B cell (primary cell): ENCODE data around the gene SLC22A31. TPM values are rescaled to one million over a fixed set of nuclear protein-coding genes. Genes with fewer than 3 reads are reported as not detected.
"Not testable (repeated sequence)": the region's sequence is repeated elsewhere in the genome, so short reads cannot be mapped to it uniquely, and the experiment has no call there.

Experiments used
- ATAC-seq: fragments of 200-7000 bp; cut with Tn5 transposase; one replicate; pipeline ENCODE4 v1.10.0; 2021; ENCODE audit warnings: low read depth, mild to moderate bottlenecking, moderate number of reproducible peaks, moderate library complexity
- CTCF ChIA-PET: fragments of 350-600 bp; sonication (Branson Sonifier 250); formaldehyde crosslinking; loops from one replicate; lab custom pipeline; 2021; ENCODE audit warnings: antibody characterized with exemption, inconsistent platforms; lab: Charles Lee
- POLR2A ChIA-PET: fragments of 350-600 bp; sonication (Branson Sonifier 250); formaldehyde crosslinking; loops from one replicate; lab custom pipeline; 2021; ENCODE audit warnings: antibody characterized with exemption; lab: Charles Lee
- DNase-seq: peaks from one replicate; pipeline ENCODE4 v3.0.0; 2013
- H2AFZ ChIP-seq: 2 replicates; pipeline ENCODE4 v1.6.1; 2012; ENCODE audit warnings: mild to moderate bottlenecking, low read depth, low read length; ENCODE audit not compliant: insufficient read depth, poor library complexity, severe bottlenecking
- H3K27ac ChIP-seq, 2 donors: 1 replicate in 1 of 2; 2 replicates in 1 of 2; pipeline ENCODE4 v1.5.1; 2012 to 2013; ENCODE audit warnings: low read length in 2 of 2, mild to moderate bottlenecking in 2 of 2, moderate library complexity in 1 of 2
- H3K27me3 ChIP-seq, 4 experiments: fragments of 200-600 bp in 1 of 4; sonication (generic) in 1 of 4; replicated peaks in 1 of 4; 1 replicate in 2 of 4; 2 replicates in 2 of 4; pipeline versions ENCODE4 v1.6.1 to v1.7.0; 2013 to 2016; ENCODE audit warnings: low read length in 3 of 4, mild to moderate bottlenecking in 2 of 4, mixed read lengths in 1 of 4, moderate library complexity in 1 of 4; ENCODE audit not compliant: insufficient read depth in 4 of 4, control insufficient read depth in 3 of 4; ENCODE audit errors: control extremely low read depth in 1 of 4
- H3K36me3 ChIP-seq, 2 experiments: replicated peaks in 1 of 2; 1 replicate in 1 of 2; 2 replicates in 1 of 2; pipeline versions ENCODE4 v1.6.1 to v1.7.1; 2013; ENCODE audit warnings: low read length in 1 of 2; ENCODE audit not compliant: insufficient read depth in 2 of 2, control insufficient read depth in 1 of 2; ENCODE audit errors: control extremely low read depth in 1 of 2, extremely low read depth in 1 of 2
- H3K4me1 ChIP-seq, 2 donors: fragments of 200-600 bp in 1 of 2; sonication (generic) in 1 of 2; 1 replicate in 1 of 2; 2 replicates in 1 of 2; pipeline versions ENCODE4 v1.5.1 to v1.6.1; 2013 to 2017; ENCODE audit warnings: low read length in 2 of 2; ENCODE audit not compliant: control insufficient read depth in 2 of 2, insufficient read depth in 2 of 2
- H3K4me2 ChIP-seq: replicated peaks from 2 replicates; pipeline ENCODE3; 2012; ENCODE audit warnings: mild to moderate bottlenecking, low read depth, low read length; ENCODE audit not compliant: poor library complexity, severe bottlenecking
- H3K4me3 ChIP-seq, 5 experiments: fragments of 200-600 bp in 1 of 5; sonication (generic) in 1 of 5; 1 replicate in 3 of 5; 2 replicates in 2 of 5; pipeline versions ENCODE4 v1.5.1 to v1.7.0; 2011 to 2016; ENCODE audit warnings: low read length in 4 of 5, mild to moderate bottlenecking in 4 of 5, low read depth in 2 of 5, control low read depth in 1 of 5, moderate library complexity in 1 of 5; ENCODE audit not compliant: insufficient read depth in 1 of 5; ENCODE audit errors: control extremely low read depth in 1 of 5, extremely low read depth in 1 of 5
- H3K79me2 ChIP-seq: fragments of 200-600 bp; sonication (generic); one replicate; pipeline ENCODE4 v1.6.0; 2016; ENCODE audit warnings: low read length; ENCODE audit not compliant: control insufficient read depth, insufficient read depth
- H3K9ac ChIP-seq: fragments of 200-600 bp; sonication (generic); 2 replicates; pipeline ENCODE4 v1.6.1; 2017; ENCODE audit warnings: mild to moderate bottlenecking, low read length, moderate library complexity
- H3K9me3 ChIP-seq, 3 donors: one replicate each; pipeline versions ENCODE4 v1.6.1 to v1.7.1; 2013; ENCODE audit warnings: low read length in 2 of 3; ENCODE audit not compliant: control insufficient read depth in 2 of 3, insufficient read depth in 1 of 3; ENCODE audit errors: control extremely low read depth in 1 of 3
- H4K20me1 ChIP-seq: 2 replicates; pipeline ENCODE4 v1.6.0; 2012; ENCODE audit warnings: mild to moderate bottlenecking, low read length; ENCODE audit not compliant: insufficient read depth, control insufficient read depth, poor library complexity, severe bottlenecking
- H3K27ac Mint-ChIP-seq: one replicate; pipeline ENCODE4 v1.8.0; 2021; ENCODE audit warnings: mixed read lengths
- H3K27me3 Mint-ChIP-seq: one replicate; pipeline ENCODE4 v1.8.0; 2021; ENCODE audit warnings: mixed read lengths
- H3K4me1 Mint-ChIP-seq: one replicate; pipeline ENCODE4 v1.8.0; 2021; ENCODE audit warnings: mixed read lengths
- H3K4me3 Mint-ChIP-seq: one replicate; pipeline ENCODE4 v1.8.0; 2021; ENCODE audit warnings: mixed read lengths
- H3K9me3 Mint-ChIP-seq: one replicate; pipeline ENCODE4 v1.8.0; 2022; ENCODE audit warnings: mixed read lengths; ENCODE audit not compliant: insufficient read depth
- EZH2 ChIP-seq: IDR thresholded peaks from 2 replicates; pipeline ENCODE4 v1.6.1; 2012; ENCODE audit warnings: borderline replicate concordance, low read depth, mild to moderate bottlenecking, moderate library complexity, low read length; ENCODE audit not compliant: insufficient read depth, poor library complexity, severe bottlenecking
- WGBS: methylation state at CpG from one replicate; pipeline ENCODE4 v1.1.5; 2013; ENCODE audit warnings: missing lambda C conversion rate; ENCODE audit not compliant: insufficient coverage; 5-methylcytosine and 5-hydroxymethylcytosine counted together
- intact Hi-C: fragments of 100-400 bp; cut with micrococcal nuclease; formaldehyde crosslinking; loops from one replicate; pipeline ENCODE4 v1.10.0; 2022
- polyA plus RNA-seq: library from polyadenylated mRNA; depleted of rRNA; stranded (reverse); fragments of >200 nt; gene quantifications from 2 replicates; pipeline ENCODE4 v1.2.3, GENCODE V29; 2012
- total RNA-seq, 2 donors: library from RNA; stranded (reverse); fragments of 120-200 nt in 1 of 2; gene quantifications; 1 replicate in 1 of 2; 2 replicates in 1 of 2; pipeline versions ENCODE4 v1.2.3 to v1.2.4, GENCODE V29; 2013 to 2022
- TF ChIP-seq, protein P1 (sequence below): fragments of 200-600 bp; IDR thresholded peaks from one replicate; pipeline ENCODE4 v1.8.0; 2022; ENCODE audit warnings: antibody characterized with exemption, mild to moderate bottlenecking

The SLC22A31 gene
- total and polyA plus RNA-seq, 2 donors (not counting 1 experiment from before 2014, with no cell fraction given): 0.33 TPM; not detected in 1

DNA sequence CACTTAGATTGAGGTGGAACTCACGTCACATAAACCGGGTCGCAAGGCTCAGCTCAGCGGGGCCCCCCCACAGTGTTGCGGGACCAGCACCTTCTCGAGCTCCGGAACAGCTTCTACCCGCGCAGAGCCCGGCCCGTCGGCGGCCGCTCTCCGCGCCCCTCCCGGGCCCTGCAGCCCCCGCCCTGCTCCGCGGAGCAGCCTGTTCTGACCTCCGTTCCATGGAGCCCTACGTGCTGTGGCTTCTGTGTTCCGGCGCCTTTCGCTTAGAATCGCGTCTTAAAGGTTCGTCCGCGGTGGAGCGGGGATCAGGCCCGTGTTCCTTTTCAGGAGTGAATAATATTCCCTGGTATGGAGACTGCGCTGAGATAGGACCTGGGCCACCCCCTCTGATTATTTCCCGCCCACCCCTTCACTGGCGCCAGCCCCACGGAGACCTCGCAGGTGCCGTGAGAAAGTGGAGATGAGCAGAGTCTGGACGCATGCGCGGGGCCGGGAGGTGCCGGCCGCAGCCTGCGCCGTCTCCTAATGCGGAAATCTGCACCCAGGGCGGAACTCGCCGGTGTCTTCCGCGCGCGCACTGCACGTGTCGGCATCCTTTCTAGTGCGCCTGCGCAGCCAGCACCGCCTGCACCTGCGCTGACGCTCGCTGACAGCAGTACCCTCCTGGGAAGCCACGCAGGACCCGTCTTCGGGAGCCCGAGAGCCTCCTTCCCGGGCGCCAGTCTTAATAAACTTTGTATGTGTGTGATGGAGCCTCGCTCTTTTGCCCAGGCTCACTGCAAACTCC, 48.1 kb upstream of the SLC22A31 start:
- WGBS: 63% methylated on average over 64 of the region's 69 CpGs
- H3K27ac Mint-ChIP-seq: no peak overlapping the region
- Histone ChIP-seq H3K36me3 (no peaks in the 10 kb centered on the region), H4K20me1 (no peaks in the 10 kb centered on the region), H2AFZ (peak overlapping the region; percentile 49), H3K79me2 (no peaks in the 10 kb centered on the region), H3K27me3 (no peaks in the 10 kb centered on the region), H3K27ac (no peak overlapping the region), H3K4me3 (peak overlapping the region in 4 of 5 experiments; percentile 37 to 51 (median 45)), H3K9me3 (peaks cover 1 to 35% (median 7%) of the 10 kb centered on the region in 3 donors), H3K4me2 (peak overlapping the region; percentile 93), H3K4me1 (peaks cover 3 to 10% of the 10 kb centered on the region in 2 donors), H3K9ac (peak overlapping the region; percentile 54)
- POLR2A ChIA-PET: no interaction called here
- TF ChIP-seq, protein P1, sequence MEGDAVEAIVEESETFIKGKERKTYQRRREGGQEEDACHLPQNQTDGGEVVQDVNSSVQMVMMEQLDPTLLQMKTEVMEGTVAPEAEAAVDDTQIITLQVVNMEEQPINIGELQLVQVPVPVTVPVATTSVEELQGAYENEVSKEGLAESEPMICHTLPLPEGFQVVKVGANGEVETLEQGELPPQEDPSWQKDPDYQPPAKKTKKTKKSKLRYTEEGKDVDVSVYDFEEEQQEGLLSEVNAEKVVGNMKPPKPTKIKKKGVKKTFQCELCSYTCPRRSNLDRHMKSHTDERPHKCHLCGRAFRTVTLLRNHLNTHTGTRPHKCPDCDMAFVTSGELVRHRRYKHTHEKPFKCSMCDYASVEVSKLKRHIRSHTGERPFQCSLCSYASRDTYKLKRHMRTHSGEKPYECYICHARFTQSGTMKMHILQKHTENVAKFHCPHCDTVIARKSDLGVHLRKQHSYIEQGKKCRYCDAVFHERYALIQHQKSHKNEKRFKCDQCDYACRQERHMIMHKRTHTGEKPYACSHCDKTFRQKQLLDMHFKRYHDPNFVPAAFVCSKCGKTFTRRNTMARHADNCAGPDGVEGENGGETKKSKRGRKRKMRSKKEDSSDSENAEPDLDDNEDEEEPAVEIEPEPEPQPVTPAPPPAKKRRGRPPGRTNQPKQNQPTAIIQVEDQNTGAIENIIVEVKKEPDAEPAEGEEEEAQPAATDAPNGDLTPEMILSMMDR: no peak
- no peak for TF ChIP-seq EZH2
- ATAC-seq (no peak), DNase-seq (no peak)
- no peaks in the 10 kb centered on the region for H3K27me3 Mint-ChIP-seq
- peaks cover 5% of the 10 kb centered on the region for H3K9me3 Mint-ChIP-seq
- peak overlapping the region; percentile 73 for H3K4me3 Mint-ChIP-seq
- CTCF ChIA-PET: interaction anchor here (0.6 to 1.7 kb wide), 3 partner anchors 81 to 738 kb away, joined by 3 to 5 read pairs (median 3); no protein-coding TSS in a partner anchor
- H3K4me1 Mint-ChIP-seq: peaks cover 3% of the 10 kb centered on the region
- intact Hi-C loops: loop anchor here (10.0 kb wide), 1 partner anchor 406 kb away; the partner anchor contains the start of genes CHMP1A and SPATA33

DNA sequence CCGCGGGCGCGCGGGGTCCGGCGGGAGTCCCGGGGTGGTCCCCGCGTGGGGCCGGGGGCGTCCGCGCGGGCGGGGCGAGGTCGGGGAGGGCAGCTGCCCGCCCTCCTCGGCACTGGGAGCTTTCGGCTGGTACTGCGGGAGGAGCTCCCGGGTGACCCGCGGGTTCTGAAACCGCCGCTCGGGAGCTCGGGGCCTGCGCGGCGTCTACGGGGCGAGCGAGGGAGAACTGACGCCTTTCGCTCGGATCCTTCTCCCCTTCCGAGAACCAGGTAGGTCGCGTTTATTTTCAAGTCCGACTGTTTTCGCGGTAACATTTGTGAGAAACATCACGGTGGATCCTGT, 47.4 kb upstream of the SLC22A31 start:
- not testable (repeated sequence) for H3K36me3 ChIP-seq, ATAC-seq
- peak overlapping the region in 4 of 5 experiments; percentile 37 to 51 (median 45) for H3K4me3 ChIP-seq

More for the DNA sequence above, 47.4 kb upstream of the SLC22A31 start:
- not testable (repeated sequence) for H3K4me1 Mint-ChIP-seq, H3K27me3 Mint-ChIP-seq, H4K20me1 ChIP-seq, H3K27me3 ChIP-seq, H3K27ac ChIP-seq, H3K27ac Mint-ChIP-seq, H3K9me3 Mint-ChIP-seq, DNase-seq, H3K79me2 ChIP-seq, H3K4me1 ChIP-seq
- Histone ChIP-seq H2AFZ (peak overlapping the region; percentile 49), H3K9me3 (peaks cover 1 to 35% (median 7%) of the 10 kb centered on the region in 3 donors), H3K9ac (peak overlapping the region; percentile 54), H3K4me2 (peak overlapping the region; percentile 93)
- 2% methylated on average over 43 of the region's 45 CpGs for WGBS
- intact Hi-C loops: loop anchor here (2.0 to 10.0 kb wide), 2 partner anchors 77 to 407 kb away; partner anchors contain the start of genes CDH15, CHMP1A and SPATA33
- POLR2A ChIA-PET: interaction anchor here (0.7 to 1.6 kb wide), 3 partner anchors 30 to 317 kb away, joined by 3 to 4 read pairs (median 4); partner anchors contain the start of genes CDH15 and ZNF778
- H3K4me3 Mint-ChIP-seq: peak overlapping the region; percentile 73
- CTCF ChIA-PET: interaction anchor here (0.6 to 1.7 kb wide), 4 partner anchors 30 to 510 kb away, joined by 3 to 5 read pairs (median 3); partner anchors contain the start of gene ZNF778
